ENCODE data around the gene CGB8.

The CGB8 gene

GRCh38 chr19:49073514-49074378 lies 24.8 kb upstream of the CGB8 start:
- Histone ChIP-seq H3K27ac (ENCODE audit: low read depth, low read length) (no peak overlapping the region), H3K4me3 (ENCODE audit: low read depth, low read length) (no peak overlapping the region)

GRCh38 chr19:49071860-49072547 lies 23.1 kb upstream of the CGB8 start:
- no peak overlapping the region for H3K14ac ChIP-seq (ENCODE audit: low read length)
- H4K91ac ChIP-seq (ENCODE audit: low read depth, low read length): no peak overlapping the region
- no peaks in the 10 kb centered on the region for H3K36me3 ChIP-seq (ENCODE audit: control insufficient read depth in 1 of 2, insufficient read depth in 2 of 2, low read length in 2 of 2)
- no peak overlapping the region for H3K27ac ChIP-seq (ENCODE audit: low read depth, low read length)
- H2BK120ac ChIP-seq (ENCODE audit: insufficient read depth, low read length, poor library complexity): no peak overlapping the region
- H3K27me3 ChIP-seq (ENCODE audit: insufficient read depth, low read length): peaks cover 31% of the 10 kb centered on the region
- no peaks in the 10 kb centered on the region for H3K79me2 ChIP-seq (ENCODE audit: control insufficient read depth, insufficient read depth, low read length, poor library complexity)
- H2BK12ac ChIP-seq (ENCODE audit: low read length): no peak overlapping the region
- H3K79me1 ChIP-seq (ENCODE audit: low read length): no peaks in the 10 kb centered on the region
- H3K4me3 ChIP-seq (ENCODE audit: low read depth, low read length): no peak overlapping the region
- H3K23ac ChIP-seq (ENCODE audit: low read length): no peak overlapping the region
- no peak overlapping the region for H2BK5ac ChIP-seq (ENCODE audit: low read depth, low read length, poor library complexity)
- no peak overlapping the region for H2AFZ ChIP-seq (ENCODE audit: insufficient read depth, low read length, poor library complexity)
- H3K9ac ChIP-seq (ENCODE audit: low read length): no peak overlapping the region
- WGBS (ENCODE audit: extremely low coverage, insufficient coverage, insufficient read length): no CpG with 5 or more reads among the region's 93 CpGs
- H2AK5ac ChIP-seq (ENCODE audit: low read length): no peak overlapping the region
- peaks cover 24% of the 10 kb centered on the region for H3K9me3 ChIP-seq (ENCODE audit: insufficient read depth, low read depth, low read length)
- H3K18ac ChIP-seq (ENCODE audit: low read length): no peak overlapping the region
- no peak overlapping the region for H4K12ac ChIP-seq (ENCODE audit: low read depth, low read length)
- no peak for DNase-seq
- H4K8ac ChIP-seq (ENCODE audit: low read depth, low read length): no peak overlapping the region
- H3K4ac ChIP-seq (ENCODE audit: low read depth, low read length): no peak overlapping the region
- peak overlapping the region; percentile 6 for H3K4me2 ChIP-seq (ENCODE audit: low read length)
- H3K4me1 ChIP-seq (ENCODE audit: control insufficient read depth in 1 of 2, insufficient read depth in 2 of 2, low read length in 2 of 2): peaks cover 0 to 3% of the 10 kb centered on the region in 2 experiments

More at GRCh38 chr19:49073514-49074378, 24.8 kb upstream of the CGB8 start:
- Histone ChIP-seq H3K14ac (ENCODE audit: low read length) (no peak overlapping the region), H3K23ac (ENCODE audit: low read length) (no peak overlapping the region), H2AFZ (ENCODE audit: insufficient read depth, low read length, poor library complexity) (no peak overlapping the region), H2BK12ac (ENCODE audit: low read length) (no peak overlapping the region), H3K79me2 (ENCODE audit: control insufficient read depth, insufficient read depth, low read length, poor library complexity) (no peaks in the 10 kb centered on the region), H3K18ac (ENCODE audit: low read length) (no peak overlapping the region), H4K8ac (ENCODE audit: low read depth, low read length) (no peak overlapping the region), H3K27me3 (ENCODE audit: insufficient read depth, low read length) (peaks cover 31% of the 10 kb centered on the region), H2BK120ac (ENCODE audit: insufficient read depth, low read length, poor library complexity) (no peak overlapping the region), H3K36me3 (ENCODE audit: control insufficient read depth in 1 of 2, insufficient read depth in 2 of 2, low read length in 2 of 2) (no peaks in the 10 kb centered on the region), H2AK5ac (ENCODE audit: low read length) (no peak overlapping the region), H3K4me2 (ENCODE audit: low read length) (no peak overlapping the region), H3K9ac (ENCODE audit: low read length) (no peak overlapping the region), H2BK5ac (ENCODE audit: low read depth, low read length, poor library complexity) (no peak overlapping the region), H3K4ac (ENCODE audit: low read depth, low read length) (no peak overlapping the region), H3K4me1 (ENCODE audit: control insufficient read depth in 1 of 2, insufficient read depth in 2 of 2, low read length in 2 of 2) (peaks cover 0 to 1% of the 10 kb centered on the region in 2 experiments), H3K9me3 (ENCODE audit: insufficient read depth, low read depth, low read length) (peaks cover 24% of the 10 kb centered on the region), H4K91ac (ENCODE audit: low read depth, low read length) (no peak overlapping the region), H4K12ac (ENCODE audit: low read depth, low read length) (no peak overlapping the region), H3K79me1 (ENCODE audit: low read length) (no peaks in the 10 kb centered on the region)
- DNase-seq: peak in 1 of 2 donors; percentile 16
- no CpG with 5 or more reads among the region's 23 CpGs for WGBS (ENCODE audit: extremely low coverage, insufficient coverage, insufficient read length)

- H2BK120ac ChIP-seq (ENCODE audit: insufficient read depth, low read length, poor library complexity): no peak overlapping the region
- H2BK5ac ChIP-seq (ENCODE audit: low read depth, low read length, poor library complexity): no peak overlapping the region
- no peaks in the 10 kb centered on the region for H3K36me3 ChIP-seq (ENCODE audit: control insufficient read depth in 1 of 2, insufficient read depth in 2 of 2, low read length in 2 of 2)
- no peak overlapping the region for H2AK5ac ChIP-seq (ENCODE audit: low read length)
- H3K4ac ChIP-seq (ENCODE audit: low read depth, low read length): no peak overlapping the region
- H3K27me3 ChIP-seq (ENCODE audit: insufficient read depth, low read length): peaks cover 31% of the 10 kb centered on the region
- no peak overlapping the region for H4K8ac ChIP-seq (ENCODE audit: low read depth, low read length)
- no peak overlapping the region for H4K91ac ChIP-seq (ENCODE audit: low read depth, low read length)
- no peak overlapping the region for H3K4me3 ChIP-seq (ENCODE audit: low read depth, low read length)
- no peak overlapping the region for H4K12ac ChIP-seq (ENCODE audit: low read depth, low read length)
- H3K4me2 ChIP-seq (ENCODE audit: low read length): no peak overlapping the region
- no peak overlapping the region for H3K27ac ChIP-seq (ENCODE audit: low read depth, low read length)
- H3K9ac ChIP-seq (ENCODE audit: low read length): no peak overlapping the region
- WGBS (ENCODE audit: extremely low coverage, insufficient coverage, insufficient read length): no CpG with 5 or more reads among the region's 21 CpGs
- no peak overlapping the region for H3K14ac ChIP-seq (ENCODE audit: low read length)
- H2AFZ ChIP-seq (ENCODE audit: insufficient read depth, low read length, poor library complexity): no peak overlapping the region
- no peak overlapping the region for H3K23ac ChIP-seq (ENCODE audit: low read length)
- H3K79me1 ChIP-seq (ENCODE audit: low read length): peaks cover 7% of the 10 kb centered on the region
- peaks cover 26% of the 10 kb centered on the region for H3K9me3 ChIP-seq (ENCODE audit: insufficient read depth, low read depth, low read length)
- no peak overlapping the region for H2BK12ac ChIP-seq (ENCODE audit: low read length)
- peaks cover 7 to 13% of the 10 kb centered on the region in 2 experiments for H3K4me1 ChIP-seq (ENCODE audit: control insufficient read depth in 1 of 2, insufficient read depth in 2 of 2, low read length in 2 of 2)
- no peak for DNase-seq
- H3K79me2 ChIP-seq (ENCODE audit: control insufficient read depth, insufficient read depth, low read length, poor library complexity): no peaks in the 10 kb centered on the region
- no peak overlapping the region for H3K18ac ChIP-seq (ENCODE audit: low read length)
These were observed 21.5 kb upstream of the CGB8 start for GRCh38 chr19:49070416-49070815.

- Histone ChIP-seq H3K27ac (ENCODE audit: low read depth, low read length) (no peak overlapping the region), H3K14ac (ENCODE audit: low read length) (no peak overlapping the region), H3K18ac (ENCODE audit: low read length) (no peak overlapping the region), H2AK5ac (ENCODE audit: low read length) (no peak overlapping the region), H4K12ac (ENCODE audit: low read depth, low read length) (no peak overlapping the region), H3K36me3 (ENCODE audit: control insufficient read depth in 1 of 2, insufficient read depth in 2 of 2, low read length in 2 of 2) (no peaks in the 10 kb centered on the region), H3K79me1 (ENCODE audit: low read length) (peaks cover 17% of the 10 kb centered on the region), H2BK120ac (ENCODE audit: insufficient read depth, low read length, poor library complexity) (no peak overlapping the region), H3K9me3 (ENCODE audit: insufficient read depth, low read depth, low read length) (peaks cover 26% of the 10 kb centered on the region), H3K27me3 (ENCODE audit: insufficient read depth, low read length) (peaks cover 31% of the 10 kb centered on the region), H3K4me1 (ENCODE audit: control insufficient read depth in 1 of 2, insufficient read depth in 2 of 2, low read length in 2 of 2) (peaks cover 13 to 21% of the 10 kb centered on the region in 2 experiments), H3K4ac (ENCODE audit: low read depth, low read length) (no peak overlapping the region), H2BK12ac (ENCODE audit: low read length) (no peak overlapping the region), H2BK5ac (ENCODE audit: low read depth, low read length, poor library complexity) (no peak overlapping the region), H2AFZ (ENCODE audit: insufficient read depth, low read length, poor library complexity) (no peak overlapping the region), H3K4me3 (ENCODE audit: low read depth, low read length) (no peak overlapping the region), H3K4me2 (ENCODE audit: low read length) (no peak overlapping the region), H3K9ac (ENCODE audit: low read length) (no peak overlapping the region), H3K79me2 (ENCODE audit: control insufficient read depth, insufficient read depth, low read length, poor library complexity) (peaks cover 4% of the 10 kb centered on the region), H4K8ac (ENCODE audit: low read depth, low read length) (no peak overlapping the region), H4K91ac (ENCODE audit: low read depth, low read length) (no peak overlapping the region), H3K23ac (ENCODE audit: low read length) (no peak overlapping the region)
- no CpG with 5 or more reads among the region's 9 CpGs for WGBS (ENCODE audit: extremely low coverage, insufficient coverage, insufficient read length)
- DNase-seq: no peak
These were observed 20.1 kb upstream of the CGB8 start for GRCh38 chr19:49069026-49069425.

All from trophoblast cell (in vitro differentiated cells and primary cell).